HG03571 (cell line): ENCODE data around the gene PIK3AP1.

ENCODE experiments used
- ATAC-seq: cut with Tn5 transposase; IDR thresholded peaks from one replicate; pipeline ENCODE4 v1.9.1; 2021; ENCODE audit not compliant: unreplicated experiment

PIK3AP1 gene

GRCh38 chr10:96675846-96676245 lies 44.5 kb downstream of the PIK3AP1 start:
- ATAC-seq, result no peak

GRCh38 chr10:96673318-96674099 lies 46.8 kb downstream of the PIK3AP1 start:
- ATAC-seq, result peak; percentile 59

GRCh38 chr10:96672481-96673175 lies 47.7 kb downstream of the PIK3AP1 start:
- no peak for ATAC-seq

- no peak for ATAC-seq
These were observed 49.0 kb downstream of the PIK3AP1 start for GRCh38 chr10:96671211-96671890.

GRCh38 chr10:96670786-96671185 lies 49.5 kb downstream of the PIK3AP1 start:
- ATAC-seq, result no peak

- ATAC-seq, result no peak
These were observed 52.9 kb downstream of the PIK3AP1 start for GRCh38 chr10:96667401-96667800.

- no peak for ATAC-seq
These were observed 53.6 kb downstream of the PIK3AP1 start for GRCh38 chr10:96666741-96667140.

- ATAC-seq, result no peak
These were observed 55.0 kb downstream of the PIK3AP1 start for GRCh38 chr10:96665306-96665705.

- ATAC-seq, result peak; percentile 51
These were observed 55.8 kb downstream of the PIK3AP1 start for GRCh38 chr10:96664563-96664962.

- no peak for ATAC-seq
These were observed 56.5 kb downstream of the PIK3AP1 start for GRCh38 chr10:96663797-96664196.

- ATAC-seq, result no peak
These were observed 58.7 kb downstream of the PIK3AP1 start for GRCh38 chr10:96661632-96662031.

GRCh38 chr10:96660297-96660696 lies 60.0 kb downstream of the PIK3AP1 start:
- ATAC-seq, result no peak

- no peak for ATAC-seq
These were observed 61.5 kb downstream of the PIK3AP1 start for GRCh38 chr10:96658844-96659243.

- ATAC-seq, result no peak
These were observed 62.9 kb downstream of the PIK3AP1 start for GRCh38 chr10:96657385-96657784.

GRCh38 chr10:96656839-96657238 lies 63.5 kb downstream of the PIK3AP1 start:
- ATAC-seq, result no peak

GRCh38 chr10:96656198-96656577 lies 64.1 kb downstream of the PIK3AP1 start:
- no peak for ATAC-seq

- ATAC-seq, result no peak
These were observed 64.7 kb downstream of the PIK3AP1 start for GRCh38 chr10:96655461-96656197.

- ATAC-seq, result peak; percentile 68
These were observed 68.3 kb downstream of the PIK3AP1 start for GRCh38 chr10:96651998-96652431.

- no peak for ATAC-seq
These were observed 69.4 kb downstream of the PIK3AP1 start for GRCh38 chr10:96650958-96651357.

GRCh38 chr10:96648297-96648696 lies 72.0 kb downstream of the PIK3AP1 start:
- no peak for ATAC-seq

- no peak for ATAC-seq
These were observed 72.8 kb downstream of the PIK3AP1 start for GRCh38 chr10:96647466-96647865.
